ENCODE results near the gene MED14. TPM values are rescaled to one million over a fixed set of nuclear protein-coding genes. Genes with fewer than 3 reads are reported as not detected.

The MED14 gene
- total and polyA plus RNA-seq, 10 of the 15 experiments (the other 5 are each of a cell fraction or from before 2014, with no cell fraction given), result 8.8 to 99.4 (median 29.4) TPM

- H3K4me1 ChIP-seq (ENCODE audit: control insufficient read depth, insufficient read depth, low read length), result no peaks in the 10 kb centered on the region
- no peaks in the 10 kb centered on the region for H3K9me3 ChIP-seq (replicated peaks; ENCODE audit: control insufficient read depth, insufficient read depth, low read length)
- no peak overlapping the region for H3K4me2 ChIP-seq (ENCODE audit: control insufficient read depth, insufficient read depth)
- H3K27me3 ChIP-seq (replicated peaks in 1 of 2; ENCODE audit: control insufficient read depth in 2 of 2, insufficient read depth in 2 of 2, low read length in 1 of 2), result no peaks in the 10 kb centered on the region
- ChIA-PET POLR2A (interaction anchor here (1.0 kb wide), 2 partner anchors 464 to 682 kb away, joined by 3 to 4 read pairs; no protein-coding TSS in a partner anchor), SMC1A (ENCODE audit: uncharacterized antibody, unreplicated experiment) (interaction anchor here (0.6 to 6.1 kb wide), 49 partner anchors 10 to 680 kb away, joined by 3 to 108 read pairs (median 4); partner anchors contain the start of genes MED14 and USP9X), CTCF (interaction anchor here (0.6 to 7.0 kb wide), 67 partner anchors 8 to 1108 kb away, joined by 3 to 130 read pairs (median 6); partner anchors contain the start of genes ATP6AP2 and MED14), RAD21 (ENCODE audit: unreplicated experiment) (interaction anchor here (0.6 to 3.9 kb wide), 27 partner anchors 12 to 1402 kb away, joined by 3 to 58 read pairs (median 5); partner anchors contain the start of gene MED14)
- H3K4me3 ChIP-seq, result no peak overlapping the region
- FAIRE-seq, result peak; percentile 72
- H4K20me1 ChIP-seq (ENCODE audit: control insufficient read depth, insufficient read depth), result peaks cover under 1% of the 10 kb centered on the region; the same call in 1 of the 2 replicates
- H2AFZ ChIP-seq (ENCODE audit: control insufficient read depth, low read depth, low read length), result no peak overlapping the region
- peaks cover 6% of the 10 kb centered on the region for H3K79me2 ChIP-seq (ENCODE audit: control insufficient read depth, insufficient read depth, low read length)
- no peak overlapping the region for H3K27ac ChIP-seq (ENCODE audit: control insufficient read depth, insufficient read depth)
- no peak overlapping the region for H3K9ac ChIP-seq (ENCODE audit: control insufficient read depth, insufficient read depth, low read length)
- DNase-seq (ENCODE audit: low read depth, low spot score), result no peak
- WGBS (ENCODE audit: insufficient coverage, insufficient replicate concordance, low lambda C conversion rate, missing lambda C conversion rate), result 0% methylated on average over 3 of the region's 3 CpGs
- BruUV-seq (replicated peaks), result no TSS peak
- peaks cover 1 to 12% of the 10 kb centered on the region in 2 experiments for H3K36me3 ChIP-seq (ENCODE audit: control insufficient read depth in 2 of 2, insufficient read depth in 2 of 2, low read length in 1 of 2)
- in situ Hi-C loops (cut with MboI) (no loop called here), intact Hi-C loops (cut with micrococcal nuclease; ENCODE audit: unreplicated experiment) (loop anchor here (1.0 to 10.0 kb wide), 3 partner anchors 143 to 464 kb away; no protein-coding TSS in a partner anchor)
- ATAC-seq, result no peak
- no peak for TF ChIP-seq CBFB (IDR thresholded peaks at IDR 0.05; ENCODE audit: low read depth)
- TF ChIP-seq JUNB (IDR thresholded peaks at IDR 0.05), result no peak
- no peak for TF ChIP-seq RFX5 (IDR thresholded peaks at IDR 0.05; ENCODE audit: low read depth, low read length)
- no peak for TF ChIP-seq ESRRA (IDR thresholded peaks at IDR 0.05; ENCODE audit: low read length)
- TF ChIP-seq ASH2L (IDR thresholded peaks at IDR 0.05; ENCODE audit: borderline replicate concordance, low read depth), result no peak
- no peak for TF ChIP-seq MYC (IDR thresholded peaks at IDR 0.05; ENCODE audit: insufficient read depth, insufficient read length, insufficient replicate concordance, low read length, severe bottlenecking)
- peak; percentile 56 to 84 (median 73); a peak in 5 of 6 replicates for TF ChIP-seq CTCF (IDR thresholded peaks at IDR 0.05 in 2 of 3, conservative IDR thresholded peaks at IDR 0.05 in 1 of 3; ENCODE audit: control insufficient read depth in 2 of 3, extremely low read depth in 1 of 3, insufficient read depth in 1 of 3, low read depth in 3 of 3, low read length in 3 of 3)
- no peak for TF ChIP-seq TARDBP (IDR thresholded peaks at IDR 0.05; ENCODE audit: borderline replicate concordance)
- no peak for TF ChIP-seq TBL1XR1 (IDR thresholded peaks at IDR 0.05; ENCODE audit: low read depth, low read length)
- TF ChIP-seq IKZF2 (IDR thresholded peaks at IDR 0.05), result no peak
- no peak for TF ChIP-seq SMAD1 (IDR thresholded peaks at IDR 0.05; ENCODE audit: low read depth, partially characterized antibody)
- no peak for TF ChIP-seq ZNF207 (IDR thresholded peaks at IDR 0.05; ENCODE audit: borderline replicate concordance)
- TF ChIP-seq SUPT20H (IDR thresholded peaks at IDR 0.05; ENCODE audit: borderline replicate concordance, control insufficient read depth, low read depth, low read length), result no peak
- TF ChIP-seq YY1 (IDR thresholded peaks at IDR 0.05; ENCODE audit: low read depth, low read length), result peak; percentile 68
- no peak for TF ChIP-seq BRCA1 (IDR thresholded peaks at IDR 0.05; ENCODE audit: low read depth, low read length)
- no peak for TF ChIP-seq FOXM1 (IDR thresholded peaks at IDR 0.05; ENCODE audit: low read depth, low read length)
- TF ChIP-seq ZNF274 (IDR thresholded peaks at IDR 0.05; ENCODE audit: insufficient read depth, insufficient read length), result no peak
- no peak for TF ChIP-seq E2F8 (IDR thresholded peaks at IDR 0.05; ENCODE audit: low read depth, partially characterized antibody)
- TF ChIP-seq RUNX3 (IDR thresholded peaks at IDR 0.05; ENCODE audit: low read length), result no peak
- TF ChIP-seq STAT3 (IDR thresholded peaks at IDR 0.05; ENCODE audit: low read depth, low read length), result no peak
- TF ChIP-seq ZNF384 (IDR thresholded peaks at IDR 0.05; ENCODE audit: borderline replicate concordance, low read depth, low read length), result 0 out of 2 replicates have a peak, but pooled peaks have one; percentile 30
Measured at GRCh38 chrX:40651620-40652223, 83.6 kb downstream of the MED14 start.

All from GM12878 (cell line).